K562 (cell line): ENCODE measurements around the gene PRKAG2. TPM values are rescaled to one million over a fixed set of nuclear protein-coding genes. Genes with fewer than 3 reads are reported as not detected.

Experiments used
- KDM5B ChIP-seq: fragments of 200-600 bp; sonication (generic); IDR thresholded peaks from 2 replicates; pipeline ENCODE4 v1.6.1; 2012; ENCODE audit warnings: low read depth, mild to moderate bottlenecking, moderate library complexity, low read length, control low read depth, inconsistent platforms; ENCODE audit not compliant: insufficient replicate concordance
- POLR2B ChIP-seq: fragments of 450-650 bp; IDR thresholded peaks from 2 replicates; pipeline ENCODE4 v1.6.1; 2018; ENCODE audit warnings: low read depth; ENCODE audit not compliant: partially characterized antibody
- RB1 ChIP-seq: fragments of 450-650 bp; IDR thresholded peaks from 2 replicates; pipeline ENCODE4 v1.6.1; 2017; ENCODE audit warnings: low read depth, mild to moderate bottlenecking
- SAP30 ChIP-seq: fragments of 200-600 bp; sonication (generic); IDR thresholded peaks from 2 replicates; pipeline ENCODE4 v1.6.1; 2012; ENCODE audit warnings: borderline replicate concordance, low read depth, mild to moderate bottlenecking, moderate library complexity, low read length, control low read depth, inconsistent platforms; ENCODE audit not compliant: insufficient read depth, poor library complexity, severe bottlenecking
- SUPT5H ChIP-seq: fragments of 450-650 bp; IDR thresholded peaks from 2 replicates; pipeline ENCODE4 v1.6.1; 2016
- TAF9B ChIP-seq: fragments of 450-650 bp; IDR thresholded peaks from 2 replicates; pipeline ENCODE4 v1.6.1; 2018; ENCODE audit warnings: mild to moderate bottlenecking; ENCODE audit not compliant: partially characterized antibody
- THRAP3 ChIP-seq: fragments of 450-650 bp; IDR thresholded peaks from 2 replicates; pipeline ENCODE4 v1.6.1; 2016; ENCODE audit warnings: mild to moderate bottlenecking, inconsistent platforms, borderline replicate concordance
- XRCC4 ChIP-seq: IDR thresholded peaks from one replicate; pipeline ENCODE4 v1.6.1; 2011; ENCODE audit not compliant: insufficient read depth, insufficient read length; ENCODE audit errors: extremely low read depth
- ZBTB40 ChIP-seq, 2 experiments: fragments of 450-650 bp in 1 of 2; sonication (generic) in 1 of 2; formaldehyde crosslinking in 1 of 2; IDR thresholded peaks; 2 replicates each; pipeline versions ENCODE4 v1.7.1 to v1.9.0; 2016 to 2022; ENCODE audit warnings: inconsistent platforms in 1 of 2, mild to moderate bottlenecking in 1 of 2, missing genetic modification reagents in 1 of 2
- ZBTB43 ChIP-seq: sonication (generic); formaldehyde crosslinking; IDR thresholded peaks from 2 replicates; pipeline ENCODE4 v1.8.0; 2023; ENCODE audit warnings: mild to moderate bottlenecking, missing genetic modification reagents
- ZBTB9 ChIP-seq: fragments of 450-650 bp; formaldehyde crosslinking; IDR thresholded peaks from 2 replicates; pipeline ENCODE4 v1.4.0; 2020; ENCODE audit warnings: mild to moderate bottlenecking, moderate library complexity
- ZNF511 ChIP-seq: sonication (generic); formaldehyde crosslinking; IDR thresholded peaks from 2 replicates; pipeline ENCODE4 v1.8.0; 2022; ENCODE audit warnings: mild to moderate bottlenecking, missing genetic modification reagents
- ZNF512 ChIP-seq: IDR thresholded peaks from 2 replicates; pipeline ENCODE4 v1.6.1; 2016; ENCODE audit warnings: missing genetic modification characterization, missing compliant biosample characterization
- polyA plus RNA-seq, 8 experiments: library from polyadenylated mRNA; depleted of rRNA in 4 of 8; stranded (reverse) in 5 of 8; unstranded in 3 of 8; fragments of >200 nt; fragmentation: Nextera tagmentation in 2 of 8; fragmentation: Illumina TruSeq in 1 of 8; extraction: Ambion mirVana in 2 of 8; extraction: Trizol in 1 of 8; gene quantifications; 2 replicates each; pipeline versions ENCODE4 v1.2.1 to v1.2.3, GENCODE V29; 2011 to 2014; ENCODE audit warnings: inconsistent platforms in 1 of 8, missing spikeins in 1 of 8
- total RNA-seq, 7 experiments: library from RNA; depleted of rRNA in 6 of 7; stranded (reverse); fragments of >200 nt in 6 of 7; fragmentation: Illumina TruSeq in 2 of 7; extraction: Trizol in 2 of 7; gene quantifications; 2 replicates each; pipeline versions ENCODE4 v1.2.1 to v1.2.3, GENCODE V29; 2011 to 2021; ENCODE audit warnings: low replicate concordance in 1 of 7

PRKAG2 gene
- total and polyA plus RNA-seq, 9 of the 15 experiments (the other 6 are each of a cell fraction or from before 2014, with no cell fraction given) = 0.99 to 5.6 (median 3.3) TPM

GRCh38 chr7:151631570-151631952 is 245.4 kb downstream of the PRKAG2 start (continued):
- TF ChIP-seq ZBTB9 (CRISPR knock-in tag) = 0 out of 2 replicates have a peak, but pooled peaks have one; percentile 54
- TF ChIP-seq ZNF511 (CRISPR knock-in tag) = no peak
- TF ChIP-seq THRAP3 = no peak
- no peak for TF ChIP-seq SUPT5H
- no peak for TF ChIP-seq XRCC4
- TF ChIP-seq ZBTB40 (IDR thresholded peaks at IDR 0.05) = peak; percentile 69
- TF ChIP-seq ZBTB40 (CRISPR knock-in tag; IDR thresholded peaks at IDR 0.05) = no peak
- TF ChIP-seq KDM5B = peak; percentile 62
- TF ChIP-seq SAP30 = peak; percentile 29
- 0 out of 2 replicates have a peak, but pooled peaks have one; percentile 5 for TF ChIP-seq ZNF512 (tag)
- TF ChIP-seq POLR2B = no peak
- no peak for TF ChIP-seq TAF9B
- 0 out of 2 replicates have a peak, but pooled peaks have one; percentile 9 for TF ChIP-seq RB1
- TF ChIP-seq ZBTB43 = 0 out of 2 replicates have a peak, but pooled peaks have one; percentile 36
